GM18858 (cell line): ENCODE measurements around the gene ACSM2B.
"Not testable (repeated sequence)": the region's sequence is repeated elsewhere in the genome, so short reads cannot be mapped to it uniquely, and the experiment has no call there.

ENCODE experiments used
- ATAC-seq: cut with Tn5 transposase; IDR thresholded peaks from one replicate; pipeline ENCODE4 v1.9.1; 2021; ENCODE audit not compliant: unreplicated experiment

Gene ACSM2B

DNA sequence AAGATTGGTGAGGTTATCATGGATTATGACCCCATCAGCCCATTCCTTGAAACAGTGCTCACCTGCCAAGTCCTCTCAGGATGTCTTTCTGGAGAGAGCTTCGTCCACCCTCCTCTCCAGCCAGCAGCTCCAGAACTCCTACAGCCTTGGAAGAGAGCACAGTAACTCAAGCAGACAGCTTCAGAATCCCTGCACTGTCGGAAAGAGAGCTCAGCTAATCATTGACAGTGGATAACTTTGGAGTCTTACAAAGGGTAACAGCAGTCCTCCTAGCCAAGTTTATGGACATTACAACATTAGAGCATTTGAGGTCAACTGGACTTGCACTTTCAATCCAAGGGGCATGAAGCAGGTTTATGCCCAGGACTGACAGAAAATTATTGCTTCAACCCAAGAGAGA lies at the start of gene ACSM2B:
TSS of gene ACSM2B (minus strand) at position 223 of the 400 bp plus-strand sequence. CDS start 11,522 bp downstream, outside the sequence.
- ATAC-seq, result not testable (repeated sequence)

DNA sequence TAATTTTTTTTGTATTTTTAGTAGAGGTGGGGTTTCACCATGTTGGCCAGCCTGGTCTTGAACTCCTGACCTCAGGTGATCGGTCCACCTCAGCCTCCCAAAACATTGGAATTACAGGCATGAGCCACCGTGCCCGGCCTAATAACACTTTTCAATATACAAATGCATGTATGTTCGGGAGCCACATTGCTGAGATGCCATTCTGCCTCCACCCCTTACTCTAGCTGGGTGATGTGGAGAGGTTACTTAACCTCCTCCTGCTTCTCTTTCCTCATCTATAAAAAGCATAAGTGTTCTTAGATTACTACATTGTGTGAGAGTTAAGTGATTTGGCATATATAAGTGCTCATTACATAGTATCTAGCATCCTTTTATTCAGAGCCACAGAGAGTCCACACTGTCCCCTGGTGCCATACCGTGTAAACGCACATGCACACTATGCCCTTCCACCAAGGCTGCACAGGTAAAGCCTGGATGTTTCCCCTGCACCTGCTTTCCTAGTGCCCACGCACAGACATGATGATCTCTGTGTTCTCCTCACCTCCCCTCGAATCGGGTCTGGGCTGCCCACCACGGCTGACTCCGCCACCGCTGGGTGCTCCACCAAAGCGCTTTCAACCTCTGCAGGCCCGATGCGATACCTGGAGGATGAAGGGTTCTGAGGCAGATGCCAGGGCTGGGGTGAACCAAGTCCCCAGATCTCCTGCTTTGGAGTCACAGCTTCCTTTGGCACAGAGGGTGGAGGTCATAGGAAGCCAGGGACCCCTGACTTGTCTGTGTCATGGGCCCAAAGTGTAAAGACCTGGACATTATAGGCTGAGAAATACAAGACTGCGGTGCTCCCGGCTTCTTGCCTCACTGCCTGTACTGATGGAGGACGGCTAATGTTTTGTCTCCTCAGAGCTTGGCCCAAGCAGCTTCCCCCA lies 49.0 kb upstream of the ACSM2B start:
- no peak for ATAC-seq

- ATAC-seq, result no peak
Observed at GRCh38 chr16:20624205-20624604, 48.0 kb upstream of the ACSM2B start.

DNA sequence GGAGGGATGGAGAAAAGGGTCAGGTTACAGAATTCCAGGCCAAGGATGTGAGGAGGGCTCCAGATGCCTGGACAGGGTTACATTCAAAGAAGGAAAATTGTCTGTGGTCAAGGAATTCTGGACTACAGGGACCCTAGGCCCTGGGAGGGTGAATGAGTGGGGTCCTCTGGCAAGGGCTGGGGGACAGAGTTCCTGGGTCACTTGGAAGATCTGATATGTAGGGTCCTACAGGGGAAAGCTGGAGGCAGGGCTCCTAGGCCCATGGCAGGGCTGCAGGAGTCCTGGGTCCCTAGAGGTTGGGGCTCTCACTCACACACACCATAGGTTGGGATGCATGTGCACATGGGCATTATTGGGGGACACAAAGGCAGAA lies 46.3 kb upstream of the ACSM2B start:
- ATAC-seq, result no peak

GRCh38 chr16:20621406-20621805 lies 45.2 kb upstream of the ACSM2B start:
- ATAC-seq, result no peak

GRCh38 chr16:20620770-20621169 lies 44.6 kb upstream of the ACSM2B start:
- ATAC-seq, result no peak

GRCh38 chr16:20620003-20620402 lies 43.8 kb upstream of the ACSM2B start:
- no peak for ATAC-seq

DNA sequence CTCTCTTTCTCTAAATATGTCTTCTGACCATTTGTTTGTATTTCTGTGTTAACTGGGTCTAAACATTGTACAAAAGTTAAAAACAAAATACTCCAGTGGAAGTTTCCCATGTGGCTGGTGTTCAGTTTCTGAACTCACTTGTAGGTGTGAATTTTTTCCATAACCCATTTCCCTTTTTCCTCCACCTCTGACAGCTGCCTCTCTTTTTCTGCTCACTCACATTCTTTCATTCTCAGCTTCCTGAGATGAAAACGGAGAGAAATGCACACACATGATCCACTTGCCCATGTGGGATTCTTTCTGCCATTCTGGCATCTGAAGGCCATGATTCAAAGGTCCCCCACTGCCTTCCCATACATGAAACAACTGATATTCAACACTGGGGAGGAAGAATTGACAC lies 41.1 kb upstream of the ACSM2B start:
- ATAC-seq, result no peak

GRCh38 chr16:20614186-20615141 lies 38.3 kb upstream of the ACSM2B start:
- no peak for ATAC-seq

- ATAC-seq, result no peak
Observed at GRCh38 chr16:20613481-20614185, 37.5 kb upstream of the ACSM2B start.

- ATAC-seq, result no peak
Observed at GRCh38 chr16:20612551-20613480, 36.6 kb upstream of the ACSM2B start.

DNA sequence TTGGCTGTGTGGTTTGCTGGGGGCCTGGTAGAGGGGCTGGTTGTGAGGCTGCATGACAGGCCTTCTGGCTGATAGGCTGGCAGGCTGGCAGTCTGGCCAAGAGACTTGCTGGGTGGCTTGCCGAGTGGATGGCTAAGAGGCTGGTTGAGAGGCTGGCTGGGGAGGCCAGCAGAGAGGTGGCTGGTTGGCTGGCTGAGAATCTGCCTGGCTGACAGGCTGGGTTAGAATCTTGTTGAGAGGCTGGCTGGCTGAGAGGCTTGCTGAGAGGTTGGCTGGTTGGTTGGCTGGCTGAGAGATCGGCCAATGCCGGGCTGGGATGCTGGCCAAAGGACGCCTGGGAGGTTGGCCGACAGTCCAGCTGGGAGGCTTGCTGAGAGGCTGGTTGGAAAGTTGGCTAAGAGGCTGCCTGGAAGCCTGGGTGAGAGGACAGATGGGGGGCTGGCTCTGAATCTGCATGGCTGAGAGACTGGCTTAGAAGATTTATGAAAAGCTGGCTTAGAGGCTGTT lies 35.9 kb upstream of the ACSM2B start:
- ATAC-seq, result no peak

- ATAC-seq, result no peak
Observed at GRCh38 chr16:20611350-20611902, 35.3 kb upstream of the ACSM2B start.

DNA sequence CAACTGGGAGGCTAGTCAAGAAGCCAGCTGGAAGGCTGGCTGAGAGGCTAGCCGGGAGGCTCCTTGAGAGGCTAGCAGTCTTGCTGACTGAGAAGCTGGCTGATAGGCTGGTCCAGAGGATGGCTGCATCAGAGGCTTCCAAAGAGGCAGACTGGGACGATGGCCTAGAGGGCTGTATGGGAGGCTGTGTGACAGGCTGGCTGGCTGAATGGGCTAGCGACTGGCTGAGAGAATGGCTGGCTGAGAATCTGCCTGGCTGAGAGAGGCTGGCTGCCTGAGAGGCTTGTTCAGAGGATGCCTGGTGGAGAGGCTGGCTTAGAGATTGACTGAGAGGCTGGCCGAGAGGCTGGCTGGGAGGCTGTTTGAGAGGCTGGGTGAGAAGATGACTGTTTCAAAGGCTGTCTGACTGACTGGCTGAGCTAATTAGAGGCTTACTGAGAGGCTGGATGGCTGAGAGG lies 34.8 kb upstream of the ACSM2B start:
- no peak for ATAC-seq

DNA sequence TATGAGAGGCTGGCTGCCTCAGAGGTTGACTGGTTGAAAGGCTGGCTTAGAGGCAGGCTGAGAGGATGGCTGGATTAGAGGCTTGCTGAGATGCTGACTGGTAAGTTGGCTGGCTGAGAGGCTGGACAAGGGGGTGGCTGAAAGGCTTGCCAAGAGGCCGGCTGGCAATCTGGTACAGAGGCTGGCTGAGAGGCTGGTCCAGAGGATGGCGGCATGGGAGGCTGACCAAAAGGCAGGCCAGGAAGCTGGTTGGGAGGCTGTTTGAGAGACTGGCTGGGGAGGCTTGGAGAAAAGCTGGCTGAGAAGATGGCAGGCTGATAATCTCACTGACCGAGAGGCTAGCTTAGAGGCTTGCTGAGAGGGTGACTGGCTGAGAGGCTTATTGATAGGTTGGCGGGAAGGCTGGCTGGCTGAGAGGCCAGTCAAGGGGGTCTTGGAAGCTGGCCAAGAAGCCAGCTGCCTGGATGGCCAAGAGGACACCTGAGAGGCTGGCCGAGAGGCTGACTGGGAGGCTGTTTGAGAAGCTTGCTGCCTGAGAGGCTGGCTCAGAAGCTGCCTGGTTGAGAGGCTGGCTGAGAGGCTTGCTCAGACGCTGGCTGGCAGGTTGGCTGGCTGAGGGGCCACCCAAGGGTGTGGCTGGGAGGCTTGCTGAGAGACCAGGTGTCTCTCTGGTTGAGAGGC lies 34.2 kb upstream of the ACSM2B start:
- no peak for ATAC-seq

GRCh38 chr16:20602205-20602604 lies 26.0 kb upstream of the ACSM2B start:
- not testable (repeated sequence) for ATAC-seq

DNA sequence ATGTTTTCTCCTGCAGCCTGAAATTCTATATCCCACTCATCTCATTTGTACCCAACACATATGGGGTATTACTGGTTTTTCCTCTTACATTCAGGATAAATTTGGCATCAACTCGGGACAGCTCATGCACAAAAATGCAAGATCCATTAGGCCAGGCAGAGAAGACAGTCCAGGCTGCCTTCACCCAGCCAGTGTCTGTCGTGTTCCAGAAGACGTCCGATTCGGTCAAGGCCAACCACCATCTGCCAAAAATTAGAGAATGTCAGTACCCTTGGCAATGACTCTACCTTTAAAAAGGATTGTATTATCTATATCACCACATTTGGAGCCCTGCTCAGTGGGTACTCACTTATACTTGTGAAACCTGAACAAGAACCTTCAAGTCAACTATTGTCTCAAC lies 23.3 kb upstream of the ACSM2B start:
- not testable (repeated sequence) for ATAC-seq

DNA sequence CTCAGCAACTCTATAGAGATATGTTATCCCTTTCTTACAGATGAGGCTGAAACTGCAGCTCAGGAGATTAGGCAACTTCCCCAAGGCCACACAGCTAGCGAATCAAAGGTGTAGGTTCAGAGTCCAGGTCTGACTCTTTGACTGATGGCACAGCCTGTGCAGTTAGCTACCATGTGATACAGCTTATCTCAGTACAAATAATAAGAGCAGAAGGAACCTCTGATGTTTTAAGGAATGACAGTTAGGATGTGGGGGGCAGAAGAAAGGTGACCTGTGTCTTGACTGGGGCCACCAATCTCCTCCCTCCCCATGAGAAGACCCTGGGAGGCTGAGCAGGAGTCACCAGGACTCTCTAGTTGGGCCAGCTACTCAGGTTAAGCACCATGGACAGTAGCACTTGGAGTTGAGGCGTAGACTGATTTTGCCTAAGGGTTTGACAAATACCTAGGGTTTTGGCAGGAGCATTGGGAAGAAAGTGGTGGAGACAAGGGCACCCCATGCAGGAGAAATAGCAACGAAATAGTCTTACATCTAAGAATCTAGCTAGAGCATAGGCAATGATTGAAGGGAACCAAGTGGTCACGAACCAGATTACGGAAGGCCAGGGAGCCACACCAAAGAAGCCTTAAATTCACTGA lies 22.8 kb upstream of the ACSM2B start:
- no peak for ATAC-seq
